ENCODE data around the gene ZG16B.

ZG16B gene

DNA sequence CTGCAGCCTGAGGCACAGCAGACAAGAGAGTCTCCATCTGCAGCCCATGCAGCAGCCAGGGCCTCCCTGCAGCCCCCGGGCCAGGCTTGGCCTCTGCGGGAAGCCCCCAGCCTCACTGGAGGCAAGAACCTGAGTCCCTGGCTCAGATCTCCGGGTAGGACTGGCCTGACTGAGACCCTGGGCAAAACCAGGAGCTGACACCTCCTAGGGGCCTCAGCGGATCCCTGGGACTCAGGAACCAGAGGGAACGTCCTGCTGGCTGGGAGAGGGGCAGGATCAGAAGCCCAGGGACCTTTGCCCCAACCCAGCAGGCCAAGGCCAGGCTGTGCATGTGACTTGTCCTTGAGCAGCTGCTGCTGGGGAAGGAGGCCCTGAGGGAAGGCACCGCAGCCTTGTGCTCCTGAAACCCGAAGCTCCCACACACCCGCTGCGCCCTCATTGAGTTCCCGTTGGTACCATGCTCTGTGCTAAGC, 14.8 kb upstream of the ZG16B start:
- DNase-seq (ENCODE audit: extremely low read depth, low read depth): no peak
- TF ChIP-seq, protein P1, sequence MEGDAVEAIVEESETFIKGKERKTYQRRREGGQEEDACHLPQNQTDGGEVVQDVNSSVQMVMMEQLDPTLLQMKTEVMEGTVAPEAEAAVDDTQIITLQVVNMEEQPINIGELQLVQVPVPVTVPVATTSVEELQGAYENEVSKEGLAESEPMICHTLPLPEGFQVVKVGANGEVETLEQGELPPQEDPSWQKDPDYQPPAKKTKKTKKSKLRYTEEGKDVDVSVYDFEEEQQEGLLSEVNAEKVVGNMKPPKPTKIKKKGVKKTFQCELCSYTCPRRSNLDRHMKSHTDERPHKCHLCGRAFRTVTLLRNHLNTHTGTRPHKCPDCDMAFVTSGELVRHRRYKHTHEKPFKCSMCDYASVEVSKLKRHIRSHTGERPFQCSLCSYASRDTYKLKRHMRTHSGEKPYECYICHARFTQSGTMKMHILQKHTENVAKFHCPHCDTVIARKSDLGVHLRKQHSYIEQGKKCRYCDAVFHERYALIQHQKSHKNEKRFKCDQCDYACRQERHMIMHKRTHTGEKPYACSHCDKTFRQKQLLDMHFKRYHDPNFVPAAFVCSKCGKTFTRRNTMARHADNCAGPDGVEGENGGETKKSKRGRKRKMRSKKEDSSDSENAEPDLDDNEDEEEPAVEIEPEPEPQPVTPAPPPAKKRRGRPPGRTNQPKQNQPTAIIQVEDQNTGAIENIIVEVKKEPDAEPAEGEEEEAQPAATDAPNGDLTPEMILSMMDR (IDR thresholded peaks at IDR 0.05; ENCODE audit: low read depth, low read length): no peak

DNA sequence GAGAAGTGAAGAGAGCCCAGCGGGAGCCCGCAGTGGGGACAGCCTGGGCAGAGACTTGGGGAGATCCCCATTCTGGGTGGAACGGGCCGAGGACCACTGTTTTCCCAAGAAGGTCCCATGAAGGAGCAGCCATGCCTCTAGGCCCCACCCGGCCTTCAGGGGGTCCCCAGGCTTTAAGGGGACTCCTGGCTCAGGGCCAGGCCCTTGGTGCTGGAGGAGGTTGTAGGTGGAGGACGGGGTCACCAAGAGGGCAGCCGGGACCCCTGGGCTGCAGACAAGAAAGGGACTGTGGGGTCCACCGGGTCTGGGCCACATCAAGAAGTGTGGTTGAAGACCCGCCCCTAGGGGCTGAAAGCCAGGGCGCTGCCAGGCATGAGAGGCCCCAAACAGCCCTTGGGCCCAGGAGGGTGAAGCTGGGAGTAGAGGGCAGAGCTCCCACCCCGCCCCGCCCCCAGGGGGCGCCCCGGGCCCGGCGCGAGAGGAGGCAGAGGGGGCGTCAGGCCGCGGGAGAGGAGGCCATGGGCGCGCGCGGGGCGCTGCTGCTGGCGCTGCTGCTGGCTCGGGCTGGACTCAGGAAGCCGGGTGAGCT, 13.3 kb upstream of the ZG16B start, which contains the start of gene PRSS21:
TSS of gene PRSS21 (plus strand) at position 487 of the 589 bp plus-strand sequence. CDS start at position 519, 32 bp downstream.
- DNase-seq (ENCODE audit: extremely low read depth, low read depth): no peak
- TF ChIP-seq, protein P1 (IDR thresholded peaks at IDR 0.05; ENCODE audit: low read depth, low read length): peak; percentile 0; the same call in 1 of the 2 replicates

DNA sequence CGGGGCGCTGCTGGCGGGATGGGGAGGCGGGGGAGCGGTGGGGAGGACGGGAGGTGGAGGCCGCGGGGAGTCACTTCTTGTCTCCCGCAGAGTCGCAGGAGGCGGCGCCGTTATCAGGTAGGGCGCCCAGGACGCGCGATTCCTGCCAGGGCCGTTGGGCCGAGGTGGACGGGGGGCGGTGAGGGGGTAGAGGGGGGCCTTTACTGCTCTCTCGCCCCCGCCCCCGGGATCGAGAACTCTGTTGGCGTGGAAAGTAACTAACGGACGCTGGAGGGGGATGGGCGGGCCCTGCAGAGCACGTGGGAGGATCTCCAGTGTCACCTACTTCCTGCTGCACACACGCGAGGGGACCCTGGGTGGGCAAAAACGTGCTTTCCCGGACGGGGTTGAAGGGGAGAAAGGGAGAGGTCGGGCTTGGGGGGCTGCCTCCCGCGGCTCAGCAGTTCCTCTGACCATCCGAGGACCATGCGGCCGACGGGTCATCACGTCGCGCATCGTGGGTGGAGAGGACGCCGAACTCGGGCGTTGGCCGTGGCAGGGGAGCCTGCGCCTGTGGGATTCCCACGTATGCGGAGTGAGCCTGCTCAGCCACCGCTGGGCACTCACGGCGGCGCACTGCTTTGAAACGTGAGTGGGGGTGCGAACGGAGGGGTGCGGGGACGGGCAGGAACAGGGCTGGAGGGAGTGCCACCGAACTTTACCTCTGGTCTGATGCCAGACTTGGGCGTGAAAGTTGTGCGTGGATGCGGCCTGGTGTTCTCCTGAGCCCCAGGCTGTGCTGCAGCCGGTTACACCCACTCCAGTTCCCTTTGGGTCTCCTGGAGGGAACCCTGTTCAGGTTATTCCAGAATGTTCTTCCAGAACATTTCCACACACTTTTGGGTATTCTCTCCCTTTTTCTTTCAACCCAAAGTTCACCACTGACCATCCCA, 12.5 kb upstream of the ZG16B start:
- no peak for DNase-seq (ENCODE audit: extremely low read depth, low read depth)
- TF ChIP-seq, protein P1 (IDR thresholded peaks at IDR 0.05; ENCODE audit: low read depth, low read length): no peak

- TF ChIP-seq, protein P1 (IDR thresholded peaks at IDR 0.05; ENCODE audit: low read depth, low read length): no peak
- DNase-seq (ENCODE audit: extremely low read depth, low read depth): no peak
Observed at GRCh38 chr16:2818272-2818876, 11.7 kb upstream of the ZG16B start.

DNA sequence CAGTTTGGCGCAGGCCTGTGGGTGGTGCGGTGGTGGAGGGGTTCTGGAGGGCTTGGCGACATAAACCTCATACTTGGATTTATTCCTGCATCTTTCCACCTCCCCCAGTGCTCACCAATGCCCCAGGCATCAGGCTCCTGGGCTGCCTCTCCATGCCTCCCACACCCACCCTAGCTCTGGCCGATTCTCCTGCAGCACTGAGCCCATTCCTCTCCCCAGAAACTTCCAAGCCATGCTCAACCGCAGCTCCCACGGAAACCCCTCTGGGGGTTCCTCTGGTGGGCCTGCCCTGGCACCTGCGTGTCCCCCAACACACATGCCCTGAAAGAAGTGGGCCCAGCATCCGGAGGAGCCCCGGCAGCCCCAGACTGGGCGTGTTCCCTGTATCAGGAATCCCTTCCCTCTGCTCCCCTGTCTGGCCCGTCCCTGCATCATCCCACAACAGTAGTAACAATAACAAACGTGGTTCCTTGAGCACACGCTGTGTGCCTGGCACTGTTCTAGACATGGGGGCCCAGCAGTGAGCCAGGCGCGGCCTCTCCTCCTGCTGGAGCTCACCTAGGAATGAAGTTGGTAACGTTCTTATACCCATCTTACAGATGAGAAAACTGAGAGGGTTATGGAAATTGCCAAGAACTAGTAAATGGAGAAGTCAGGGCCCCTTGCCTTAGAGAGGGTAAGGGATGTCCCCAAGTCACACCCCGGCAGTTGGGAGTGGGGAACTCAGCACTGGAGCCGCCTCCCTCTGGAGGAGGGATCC, 10.7 kb upstream of the ZG16B start:
- TF ChIP-seq, protein P1 (IDR thresholded peaks at IDR 0.05; ENCODE audit: low read depth, low read length): no peak
- no peak for DNase-seq (ENCODE audit: extremely low read depth, low read depth)

GRCh38 chr16:2819939-2820835, 9.9 kb upstream of the ZG16B start:
- DNase-seq (ENCODE audit: extremely low read depth, low read depth): no peak
- TF ChIP-seq, protein P1 (IDR thresholded peaks at IDR 0.05; ENCODE audit: low read depth, low read length): no peak
